Peyer's patch (tissue), 4 donors: ENCODE data around the gene MYO5C.

Experiments used
- CTCF ChIP-seq, 6 experiments: fragments of 450-650 bp in 4 of 6; fragments of 200-600 bp in 2 of 6; sonication (generic) in 1 of 6; IDR thresholded peaks; one replicate each; pipeline ENCODE4 v1.5.1; 2017 to 2019; ENCODE audit warnings: antibody characterized with exemption in 6 of 6, mild to moderate bottlenecking in 3 of 6, moderate library complexity in 1 of 6
- POLR2A ChIP-seq, 2 donors: fragments of 450-650 bp; IDR thresholded peaks; one replicate each; pipeline ENCODE4 v1.5.1; 2017; ENCODE audit warnings: antibody characterized with exemption in 2 of 2, mild to moderate bottlenecking in 2 of 2, moderate library complexity in 2 of 2

- TF ChIP-seq CTCF (IDR thresholded peaks at IDR 0.05) (no peak), POLR2A (IDR thresholded peaks at IDR 0.05) (no peak)
Observed at GRCh38 chr15:52344592-52344991, 49.0 kb upstream of the MYO5C start.
